Stimulated activated CD8-positive, alpha-beta memory T cell treated with anti-CD3 and anti-CD28 coated beads, Interleukin-7, amount 100 ng/mL, for 48 hours (primary cell): Measurements from ENCODE around the gene ZNF280B.
"Not testable (repeated sequence)": the region's sequence is repeated elsewhere in the genome, so short reads cannot be mapped to it uniquely, and the experiment has no call there.

Experiments
- DNase-seq, 2 donors: peaks; one replicate each; pipeline ENCODE4 v3.0.0-alpha.2; 2020; ENCODE audit warnings: low read depth in 1 of 2; ENCODE audit errors: extremely low read depth in 1 of 2

ZNF280B gene

DNA sequence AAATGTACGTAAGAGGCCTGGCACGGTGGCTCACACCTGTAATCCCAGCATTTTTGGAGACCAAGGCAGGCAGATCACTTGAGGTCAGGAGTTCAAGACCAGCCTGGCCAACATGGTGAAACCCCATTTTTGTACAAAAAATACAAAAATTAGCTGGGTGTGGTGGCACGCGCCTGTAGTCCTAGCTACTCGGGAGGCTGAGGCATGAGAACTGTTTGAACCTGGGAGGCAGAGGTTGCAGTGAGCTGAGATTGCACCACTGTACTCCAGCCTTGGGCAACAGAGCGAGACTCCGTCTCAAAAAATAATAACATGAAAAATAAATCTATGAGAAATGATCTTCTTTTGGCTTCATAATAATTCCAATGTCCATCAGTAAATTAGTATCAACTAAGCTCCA lies 2.3 kb upstream of the ZNF280B start:
- not testable (repeated sequence) for DNase-seq

DNA sequence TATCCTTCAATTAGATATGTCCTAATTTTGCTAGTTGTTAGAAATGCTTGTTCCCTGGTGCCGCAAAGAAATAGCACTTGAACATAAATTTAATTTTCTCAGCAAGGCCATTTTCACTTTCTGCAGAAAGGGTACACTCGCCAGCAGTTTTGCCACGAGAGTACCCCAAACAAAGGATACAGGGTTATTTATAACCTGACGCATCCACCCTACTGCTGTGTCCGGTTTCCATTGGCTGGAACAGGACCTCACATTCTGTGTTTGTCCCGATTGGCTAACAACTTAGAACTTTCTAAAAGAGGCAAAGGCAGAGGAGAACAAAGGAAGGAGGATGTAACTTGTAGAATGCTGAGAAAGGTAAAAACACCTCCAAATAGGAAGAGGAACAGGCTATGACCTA lies 1.4 kb upstream of the ZNF280B start:
- DNase-seq, result not testable (repeated sequence)

DNA sequence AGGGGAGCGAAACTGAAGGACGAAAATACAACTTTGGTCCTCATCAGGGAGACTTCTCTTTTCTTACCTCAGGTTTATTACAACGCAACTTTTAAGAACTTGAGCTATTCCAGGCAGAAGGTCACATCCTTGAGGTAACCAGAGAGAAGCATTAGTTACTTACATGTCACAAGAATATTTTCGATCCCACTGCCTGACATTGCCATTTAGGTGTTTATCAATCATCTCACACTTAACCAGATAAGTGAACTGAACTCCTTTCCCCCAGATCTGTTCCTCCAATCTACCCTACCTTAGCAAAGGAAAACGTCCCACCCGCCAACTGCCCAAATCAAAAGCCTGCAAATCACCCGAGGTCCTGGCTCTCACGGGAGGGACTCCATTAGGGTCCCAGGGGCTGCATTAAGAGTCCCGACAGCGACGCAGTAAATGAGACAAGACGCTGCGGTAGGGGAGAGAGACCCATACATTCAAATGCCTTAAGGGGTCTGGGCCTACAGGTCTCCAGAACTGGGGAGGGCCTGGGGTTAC lies 734 bp downstream of the ZNF280B start:
- no peak for DNase-seq

DNA sequence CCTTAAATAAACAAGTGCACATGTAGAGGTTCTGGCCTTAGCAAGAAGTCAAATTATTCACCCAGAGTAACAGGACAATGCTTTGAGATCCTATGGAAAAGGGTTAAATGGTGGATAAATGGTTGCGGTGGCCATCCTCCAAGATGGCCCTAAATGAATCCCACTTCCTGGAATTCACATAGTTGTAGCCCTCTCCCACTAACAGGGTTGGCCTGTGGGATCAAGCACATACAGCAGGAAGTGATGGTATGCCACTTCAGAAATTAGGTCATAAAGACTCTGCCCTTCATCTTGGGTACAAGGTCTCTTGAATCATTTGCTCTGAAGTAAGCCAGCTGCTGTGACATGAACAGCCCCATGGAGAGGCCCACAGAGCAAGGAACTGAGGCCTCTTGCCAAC lies 1.8 kb downstream of the ZNF280B start:
- no peak for DNase-seq

DNA sequence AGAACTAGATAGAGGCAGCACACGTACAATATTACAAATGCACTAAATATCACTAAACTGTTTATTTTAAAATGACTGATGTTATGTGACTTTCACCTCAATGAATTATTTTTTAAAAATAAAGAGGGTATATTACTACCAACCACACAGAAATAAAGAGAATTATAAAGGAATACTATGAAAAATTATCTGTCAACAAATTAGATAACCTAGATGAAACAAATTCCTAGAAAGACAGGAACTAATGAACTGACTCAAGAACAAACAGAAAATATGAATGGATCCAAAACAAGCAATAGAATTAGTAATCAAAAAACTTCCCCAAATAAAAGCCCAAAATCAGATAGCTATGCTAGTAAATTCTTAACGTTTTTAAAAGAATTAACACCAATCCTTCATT lies 10.3 kb downstream of the ZNF280B start:
- DNase-seq, result no peak

DNA sequence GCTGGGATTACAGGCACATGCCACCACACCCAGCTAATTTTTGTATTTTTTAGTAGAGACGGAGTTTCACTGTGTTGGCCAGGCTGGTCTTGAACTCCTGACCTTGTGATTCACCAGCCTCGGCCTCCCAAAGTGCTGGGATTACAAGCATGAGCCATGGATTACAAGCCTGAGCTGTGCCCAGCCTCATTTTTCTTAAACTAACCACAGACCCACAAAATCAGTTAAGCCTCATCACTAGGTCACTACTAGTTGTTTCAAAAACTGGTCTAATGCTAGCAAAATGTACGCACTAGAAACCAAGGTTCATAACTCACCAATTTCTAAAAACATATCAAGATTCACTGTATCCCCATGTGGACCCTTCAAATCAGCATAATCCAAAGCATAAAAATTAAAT lies 17.0 kb downstream of the ZNF280B start:
- DNase-seq, result not testable (repeated sequence)

DNA sequence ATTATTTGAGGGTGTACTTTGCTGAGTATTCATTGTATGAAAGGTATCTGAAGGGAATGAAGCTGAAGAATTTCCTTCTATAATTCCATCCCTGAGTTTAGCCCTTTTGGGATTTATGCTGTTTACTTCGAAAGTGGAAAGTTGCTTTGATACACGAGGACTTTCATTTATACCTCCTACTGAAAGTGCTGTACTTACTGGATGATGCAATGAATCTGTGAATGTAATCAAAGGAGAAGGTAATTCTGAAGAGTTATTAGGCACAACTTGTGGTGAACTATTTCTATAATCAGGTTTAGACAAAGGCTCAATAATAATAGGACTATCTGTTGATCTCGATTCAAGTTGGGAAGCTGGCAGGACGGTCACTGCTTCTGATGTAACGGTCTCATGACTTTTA lies 19.8 kb downstream of the ZNF280B start:
- DNase-seq, result no peak

DNA sequence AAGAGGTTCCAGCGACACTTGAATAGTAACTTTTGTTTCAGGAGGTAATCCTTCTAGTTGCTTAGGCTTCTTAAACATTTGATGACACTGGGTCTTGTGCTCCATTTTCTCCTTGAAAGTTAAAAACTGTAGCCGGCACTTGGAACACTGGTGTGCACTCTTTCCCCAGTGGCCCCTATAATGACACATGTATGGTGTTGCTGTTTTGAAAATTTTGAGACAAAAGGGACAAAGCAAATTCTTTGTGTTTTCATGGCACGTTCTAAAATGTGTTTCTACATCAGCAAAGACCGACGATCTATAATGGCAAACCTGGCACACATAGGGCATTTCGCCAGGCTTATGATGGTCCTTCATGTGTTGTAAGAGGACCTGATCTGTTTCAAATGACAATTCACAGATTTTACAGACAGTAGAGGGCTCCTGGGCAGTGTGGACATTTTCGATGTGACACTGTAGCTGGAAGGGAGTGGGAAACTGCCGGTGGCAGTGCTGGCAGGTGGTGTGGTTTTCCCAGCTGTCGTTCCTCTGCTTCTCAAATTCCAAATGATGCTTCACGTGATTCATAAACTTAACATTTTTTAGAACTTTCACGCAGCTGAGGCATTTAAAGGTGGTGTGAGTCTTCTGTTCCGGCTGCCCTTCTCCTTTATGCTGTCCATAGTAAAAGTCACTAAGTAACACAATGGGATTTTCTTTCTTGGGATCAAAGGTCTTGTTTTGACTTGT lies 20.5 kb downstream of the ZNF280B start:
- no peak for DNase-seq

DNA sequence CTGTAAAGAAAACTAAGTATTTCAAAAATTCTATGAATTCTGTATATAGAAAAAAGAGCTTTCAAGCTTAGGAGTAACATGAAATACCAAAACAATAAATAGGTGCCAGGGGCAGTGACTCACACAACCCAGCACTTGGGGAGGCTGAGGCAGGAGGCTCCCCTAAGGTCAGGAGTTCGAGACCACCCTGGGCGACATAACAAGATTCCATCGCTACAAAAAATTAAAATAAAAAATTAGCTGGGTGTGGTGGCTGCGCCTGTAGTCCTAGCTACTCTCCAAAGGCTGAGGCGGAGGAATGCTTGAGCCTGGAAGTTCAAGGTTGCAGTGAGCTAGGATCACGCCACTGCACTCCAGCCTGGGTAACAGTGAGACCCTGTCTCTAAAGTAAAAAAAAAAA lies 21.5 kb downstream of the ZNF280B start:
- DNase-seq, result no peak

DNA sequence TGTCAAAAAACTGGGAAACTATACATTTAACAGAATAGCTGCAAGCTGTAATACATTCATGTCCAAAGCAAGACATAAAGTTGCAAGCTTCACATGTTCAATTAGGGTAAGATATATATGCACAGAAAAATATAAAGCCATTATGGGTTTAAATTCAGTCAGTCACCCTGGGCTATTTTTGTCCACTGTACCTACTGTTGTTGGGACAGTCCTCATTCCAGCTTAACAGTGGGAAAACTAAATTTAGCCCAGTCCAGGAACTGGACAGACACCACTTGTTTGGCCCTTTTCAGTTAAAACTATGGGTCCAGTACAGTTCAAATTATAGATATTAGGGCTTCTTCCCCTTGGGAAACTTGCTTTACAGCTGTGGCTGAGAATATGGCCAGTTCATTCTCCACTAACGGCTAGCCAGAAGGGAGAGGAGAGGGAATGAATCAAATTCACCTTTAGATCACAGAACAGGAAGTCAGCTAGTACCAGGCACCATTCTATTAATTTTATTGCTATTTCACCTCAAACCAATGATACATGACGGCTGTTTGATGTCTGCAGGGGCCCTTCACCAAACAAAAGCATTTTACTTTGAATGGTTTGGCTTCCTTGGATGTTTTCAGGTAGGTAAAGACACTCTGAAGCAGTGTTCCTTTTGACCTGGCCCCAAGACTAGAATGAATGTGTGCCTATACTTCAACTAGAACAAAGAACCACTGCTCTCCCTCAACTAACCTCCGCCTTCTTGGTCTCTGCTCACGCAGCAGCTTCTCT lies 22.2 kb downstream of the ZNF280B start:
- DNase-seq, result no peak

DNA sequence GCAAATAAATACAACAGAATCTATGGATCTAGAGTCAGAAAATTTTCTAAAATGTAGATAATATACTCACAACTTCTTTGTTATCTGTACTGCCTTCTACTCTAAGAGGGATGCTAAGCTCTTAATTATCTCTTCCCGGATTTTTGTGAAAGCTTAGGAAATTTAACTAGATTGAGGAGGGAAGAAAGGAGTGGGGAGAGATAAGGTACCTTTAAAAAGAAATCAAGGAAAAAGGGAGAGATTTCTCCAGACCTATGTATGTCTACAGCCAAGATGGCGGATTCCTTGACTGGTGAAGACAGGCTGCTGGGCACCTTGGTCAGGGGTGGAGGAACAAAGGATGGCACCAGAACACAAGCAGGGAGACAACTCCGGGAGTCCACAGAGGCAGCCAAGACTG lies 23.0 kb downstream of the ZNF280B start:
- no peak for DNase-seq

DNA sequence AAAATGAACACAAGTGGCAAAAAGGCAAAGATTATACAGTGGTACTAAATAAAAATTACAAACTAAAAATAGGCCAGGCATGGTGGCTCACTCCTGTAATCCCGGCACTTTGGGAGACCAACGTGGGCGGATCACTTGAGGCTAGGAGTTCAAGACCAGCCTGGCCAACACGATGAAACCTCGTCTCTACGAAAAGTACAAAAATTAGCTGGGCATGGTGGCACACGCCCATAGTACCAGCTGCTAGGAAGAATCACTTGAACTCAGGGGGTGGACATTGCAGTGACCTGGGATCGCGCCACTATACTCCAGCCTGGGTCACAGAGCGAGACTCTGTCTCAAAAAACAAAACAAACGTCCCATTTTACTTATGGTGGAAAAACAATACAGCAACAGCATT lies 24.5 kb downstream of the ZNF280B start:
- DNase-seq, result no peak

DNA sequence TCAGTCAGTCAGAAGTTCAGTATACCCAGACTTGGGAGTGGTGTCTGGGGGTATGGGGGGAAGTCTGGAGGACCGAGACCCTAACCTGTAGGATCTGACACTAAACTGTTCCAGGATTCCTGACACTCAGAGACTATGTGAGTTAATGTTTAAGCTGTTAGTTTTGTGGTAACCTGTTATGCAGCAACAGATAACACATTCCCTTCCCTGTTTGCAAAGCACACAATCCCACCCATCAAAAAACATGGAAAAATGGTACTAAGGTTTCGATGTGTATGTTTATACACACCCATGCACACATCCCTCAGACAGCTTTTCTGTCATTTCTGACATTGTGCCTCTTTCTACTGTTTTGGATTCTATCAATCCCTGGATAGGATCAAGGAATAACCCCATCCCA lies 27.6 kb downstream of the ZNF280B start:
- no peak for DNase-seq

DNA sequence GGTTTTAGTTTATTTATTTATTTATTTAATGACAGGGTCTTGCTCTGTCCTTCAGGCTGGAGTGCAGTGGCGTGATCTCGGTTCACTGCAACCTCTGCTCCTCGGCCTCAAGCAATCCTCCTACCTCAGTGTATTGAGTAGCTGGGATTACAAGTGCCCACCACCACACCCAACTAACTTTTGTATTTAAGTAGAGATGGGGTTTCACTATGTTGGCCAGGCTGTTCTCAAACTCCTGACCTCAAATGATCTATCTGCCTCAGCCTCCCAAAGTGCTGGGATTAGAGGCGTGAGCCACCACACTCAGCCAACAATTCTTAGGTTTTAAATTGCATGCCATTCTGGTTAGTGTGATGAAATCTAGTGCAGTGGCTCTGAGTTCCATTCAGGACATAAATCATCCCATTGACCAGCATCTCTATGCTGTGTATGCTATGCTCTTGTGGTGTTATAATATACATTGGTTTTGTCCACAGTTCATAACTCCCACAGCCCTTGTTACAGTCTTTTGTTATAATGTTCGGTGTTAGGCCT lies 28.5 kb downstream of the ZNF280B start:
- DNase-seq, result no peak

DNA sequence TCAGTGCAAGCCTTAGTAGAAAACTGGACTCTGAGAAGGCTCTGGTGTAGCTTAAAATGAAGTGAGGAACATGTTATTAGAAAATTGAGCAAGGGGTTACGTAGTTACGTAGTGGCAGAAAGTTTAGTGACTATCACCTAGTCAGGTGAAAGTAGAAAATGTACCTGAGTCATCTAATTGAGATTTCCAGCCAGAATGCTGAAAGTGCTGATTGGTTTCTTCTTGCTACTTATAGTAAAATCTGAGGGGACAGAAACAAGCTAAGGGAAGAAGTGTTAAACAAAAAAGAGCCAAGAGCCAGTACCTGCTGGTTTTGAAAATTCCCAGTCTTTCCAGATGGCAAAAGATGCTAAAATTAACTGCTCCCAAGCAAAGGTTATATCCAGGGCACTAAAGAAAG lies 29.4 kb downstream of the ZNF280B start:
- no peak for DNase-seq

DNA sequence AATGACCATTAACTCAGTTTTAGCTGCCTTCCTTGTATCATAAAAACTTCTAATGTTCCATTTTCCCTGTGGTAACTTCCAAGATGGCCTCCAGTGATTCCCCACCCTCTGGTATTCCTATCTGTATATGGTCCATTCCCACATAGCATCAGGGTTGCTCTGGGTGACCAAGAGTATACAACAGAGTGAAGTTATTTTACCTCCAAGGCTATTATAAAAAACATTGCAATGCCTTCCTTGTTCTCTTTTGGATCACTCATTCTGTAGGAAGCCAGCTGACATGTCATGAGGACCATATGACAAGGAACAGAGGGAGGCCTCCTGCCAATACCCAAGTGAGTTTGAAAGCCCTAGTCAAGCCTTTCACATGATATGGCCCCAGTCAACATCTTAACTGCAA lies 30.1 kb downstream of the ZNF280B start:
- no peak for DNase-seq

DNA sequence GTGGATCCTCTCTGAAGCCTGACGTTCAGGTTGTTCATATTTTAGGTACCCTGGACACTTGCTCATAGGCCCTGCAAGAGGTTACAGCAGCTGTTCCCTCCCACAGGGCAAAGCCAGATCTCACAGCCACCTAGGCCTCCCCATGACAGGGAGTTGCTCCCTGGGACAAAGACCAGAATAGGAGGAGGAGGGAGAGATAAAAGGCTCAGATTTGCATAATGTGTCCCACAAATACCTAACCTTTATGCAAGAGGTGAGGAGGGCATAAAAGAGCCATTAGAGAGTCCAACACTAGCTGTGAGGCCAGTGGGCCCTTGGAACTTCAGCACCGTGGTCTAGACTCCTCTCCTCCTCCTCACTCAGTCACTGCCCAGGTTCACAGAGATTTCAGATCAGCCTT lies 33.8 kb downstream of the ZNF280B start:
- no peak for DNase-seq

DNA sequence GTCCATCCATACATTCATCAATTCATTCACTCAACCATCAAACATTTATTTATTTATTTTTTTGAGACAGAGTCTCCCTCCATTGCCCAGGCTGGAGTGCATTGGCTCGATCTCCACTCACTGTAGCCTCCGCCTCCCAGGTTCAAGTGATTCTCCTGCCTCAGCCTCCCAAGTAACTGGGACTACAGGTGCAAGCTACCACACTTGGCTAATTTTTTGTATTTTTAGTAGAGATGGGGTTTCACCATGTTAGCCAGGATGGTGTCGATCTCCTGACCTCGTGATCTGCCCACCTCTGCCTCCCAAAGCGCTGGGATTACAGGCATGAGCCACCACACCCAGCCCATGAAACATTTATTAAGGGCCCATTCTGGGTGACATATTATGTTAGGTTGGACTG lies 37.4 kb downstream of the ZNF280B start:
- not testable (repeated sequence) for DNase-seq

DNA sequence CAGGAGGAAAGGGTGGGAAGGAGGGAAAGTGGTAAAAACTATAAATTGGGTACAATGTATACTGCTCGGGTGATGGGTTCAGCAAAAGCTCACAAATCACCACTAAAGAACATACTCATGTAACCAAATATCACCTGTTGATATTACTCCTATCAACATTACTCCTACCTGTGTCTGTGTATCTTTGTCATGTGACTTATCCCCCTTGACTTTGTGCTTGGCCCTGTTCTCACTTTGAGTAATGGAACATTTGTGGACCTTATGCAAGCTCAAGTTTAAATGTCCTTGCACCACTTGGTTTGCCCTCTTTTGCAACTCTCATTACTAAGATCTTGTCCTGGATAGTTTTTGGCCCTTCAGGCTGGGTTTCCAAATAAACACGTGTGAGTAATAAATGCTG lies 39.0 kb downstream of the ZNF280B start:
- no peak for DNase-seq

DNA sequence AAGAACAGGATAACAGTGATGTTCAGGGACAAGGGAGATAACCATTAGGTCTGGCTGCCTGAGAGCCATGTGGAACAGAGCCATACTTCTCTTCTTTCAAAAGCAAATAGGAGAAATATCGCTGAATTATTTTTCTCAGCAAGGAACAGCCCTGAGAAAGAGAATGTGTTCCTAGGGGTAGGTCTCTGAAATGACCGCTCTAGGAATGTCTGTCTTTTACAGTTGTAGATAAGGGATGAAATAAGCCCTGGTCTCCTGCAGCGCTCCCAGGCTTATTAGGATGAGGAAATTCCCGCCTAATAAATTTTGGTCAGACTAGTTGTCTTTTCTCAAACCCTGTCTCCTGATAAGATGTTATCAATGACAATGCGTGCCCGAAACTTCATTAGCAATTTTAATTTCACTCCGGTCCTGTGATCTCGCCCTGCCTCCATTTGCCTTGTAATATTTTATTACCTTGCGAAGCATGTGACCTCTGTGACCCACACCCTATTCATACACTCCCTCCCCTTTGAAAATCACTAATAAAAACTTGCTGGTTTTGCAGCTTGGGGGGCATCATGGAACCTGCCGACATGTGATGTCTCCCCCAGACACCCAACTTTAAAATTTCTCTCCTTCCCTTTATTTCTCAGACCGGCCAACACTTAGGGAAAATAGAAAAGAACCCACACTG lies 39.6 kb downstream of the ZNF280B start:
- not testable (repeated sequence) for DNase-seq

DNA sequence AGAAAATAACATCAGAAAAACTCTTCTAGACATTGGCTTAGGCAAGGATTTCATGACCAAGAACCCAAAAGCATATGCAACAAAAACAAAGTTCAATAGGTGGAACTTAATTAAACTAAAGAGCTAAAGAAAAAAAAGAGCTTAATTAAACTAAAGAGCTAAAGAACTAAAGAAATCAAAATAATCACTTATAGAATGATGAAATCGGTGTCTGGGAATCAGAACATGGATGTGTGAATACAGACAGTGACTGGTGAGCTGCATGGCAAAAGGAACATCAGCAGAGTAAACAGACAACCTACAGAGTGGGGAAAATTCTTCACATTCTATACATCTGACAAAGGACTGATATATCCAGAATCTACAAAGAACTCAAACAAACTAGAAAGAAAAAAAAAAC lies 41.4 kb downstream of the ZNF280B start:
- DNase-seq, result no peak
